CD14-positive monocyte (primary cell): Measurements from ENCODE around the gene ABCA7. TPM values are rescaled to one million over a fixed set of nuclear protein-coding genes. Genes with fewer than 3 reads are reported as not detected.

Experiments used
- DNase-seq, 3 donors: peaks; one replicate each; pipeline ENCODE4 v3.0.0-alpha.2; 2011 to 2022
- H2AFZ ChIP-seq: 2 replicates; pipeline ENCODE4 v1.6.0; 2012; ENCODE audit warnings: mild to moderate bottlenecking, low read depth, low read length, inconsistent platforms; ENCODE audit not compliant: insufficient read depth, poor library complexity, severe bottlenecking
- H3K27ac ChIP-seq, 2 donors: 1 replicate in 1 of 2; 2 replicates in 1 of 2; pipeline ENCODE4 v1.5.1; 2012 to 2013; ENCODE audit warnings: low read length in 2 of 2, control low read depth in 1 of 2, inconsistent platforms in 1 of 2, low read depth in 1 of 2, mild to moderate bottlenecking in 1 of 2
- H3K27me3 ChIP-seq, 2 donors: one replicate each; pipeline versions ENCODE4 v1.6.0 to v1.6.1; 2011 to 2013; ENCODE audit warnings: low read length in 2 of 2; ENCODE audit not compliant: control insufficient read depth in 2 of 2, insufficient read depth in 2 of 2
- H3K36me3 ChIP-seq, 2 donors: replicated peaks in 1 of 2; 1 replicate in 1 of 2; 2 replicates in 1 of 2; pipeline versions ENCODE4 v1.5.1 to v1.6.1; 2012 to 2013; ENCODE audit warnings: low read length in 2 of 2, control low read depth in 1 of 2, inconsistent platforms in 1 of 2, mild to moderate bottlenecking in 1 of 2; ENCODE audit not compliant: insufficient read depth in 2 of 2, control insufficient read depth in 1 of 2
- H3K4me1 ChIP-seq, 2 donors: 1 replicate in 1 of 2; 2 replicates in 1 of 2; pipeline versions ENCODE4 v1.5.1 to v1.6.1; 2012 to 2013; ENCODE audit warnings: low read length in 2 of 2, control low read depth in 1 of 2, inconsistent platforms in 1 of 2, mild to moderate bottlenecking in 1 of 2, moderate library complexity in 1 of 2; ENCODE audit not compliant: insufficient read depth in 2 of 2, control insufficient read depth in 1 of 2
- H3K4me2 ChIP-seq: replicated peaks from 2 replicates; pipeline ENCODE3; 2012; ENCODE audit warnings: low read length, moderate library complexity, mild to moderate bottlenecking; ENCODE audit not compliant: poor library complexity, severe bottlenecking; ENCODE audit errors: extremely low read depth
- H3K4me3 ChIP-seq, 3 experiments: fragments of 200-600 bp in 1 of 3; sonication (generic) in 1 of 3; replicated peaks in 1 of 3; 1 replicate in 2 of 3; 2 replicates in 1 of 3; pipeline ENCODE4 v1.5.1; 2011 to 2013; ENCODE audit warnings: low read length in 3 of 3, mild to moderate bottlenecking in 3 of 3, control low read depth in 2 of 3, low read depth in 2 of 3, inconsistent platforms in 1 of 3, moderate library complexity in 1 of 3
- H3K79me2 ChIP-seq: 2 replicates; pipeline ENCODE4 v1.6.0; 2012; ENCODE audit warnings: mild to moderate bottlenecking, control low read depth, inconsistent platforms, low read length, moderate library complexity; ENCODE audit not compliant: insufficient read depth
- H3K9ac ChIP-seq: 2 replicates; pipeline ENCODE4 v1.6.0; 2017; ENCODE audit warnings: low read length, mild to moderate bottlenecking; ENCODE audit not compliant: insufficient read depth, poor library complexity, severe bottlenecking
- H3K9me3 ChIP-seq, 2 donors: replicated peaks in 1 of 2; 1 replicate in 1 of 2; 2 replicates in 1 of 2; pipeline versions ENCODE4 v1.5.1 to v1.6.1; 2012 to 2013; ENCODE audit warnings: low read length in 2 of 2, control low read depth in 1 of 2; ENCODE audit not compliant: control insufficient read depth in 1 of 2, insufficient read depth in 1 of 2
- H4K20me1 ChIP-seq: 2 replicates; pipeline ENCODE4 v1.6.0; 2012; ENCODE audit warnings: mild to moderate bottlenecking, low read length, control low read depth, moderate library complexity; ENCODE audit not compliant: insufficient read depth
- H3K27ac Mint-ChIP-seq, 7 donors: one replicate each; pipeline ENCODE4 v1.8.0; 2020; ENCODE audit warnings: mild to moderate bottlenecking in 7 of 7, mixed read lengths in 7 of 7, moderate library complexity in 6 of 7, inconsistent platforms in 2 of 7
- H3K27me3 Mint-ChIP-seq, 3 donors: one replicate each; pipeline ENCODE4 v1.8.0; 2021 to 2022; ENCODE audit warnings: low read depth in 3 of 3, mild to moderate bottlenecking in 3 of 3, mixed read lengths in 3 of 3, moderate library complexity in 3 of 3, inconsistent platforms in 1 of 3
- H3K36me3 Mint-ChIP-seq, 2 donors: one replicate each; pipeline ENCODE4 v1.8.0; 2020; ENCODE audit warnings: mixed read lengths in 2 of 2, inconsistent platforms in 1 of 2, mild to moderate bottlenecking in 1 of 2
- H3K4me1 Mint-ChIP-seq: one replicate; pipeline ENCODE4 v1.8.0; 2020; ENCODE audit warnings: mild to moderate bottlenecking, mixed read lengths
- H3K4me3 Mint-ChIP-seq, 2 donors: one replicate each; pipeline ENCODE4 v1.8.0; 2020; ENCODE audit warnings: mild to moderate bottlenecking in 2 of 2, mixed read lengths in 2 of 2, moderate library complexity in 1 of 2
- H3K9me3 Mint-ChIP-seq, 7 donors: one replicate each; pipeline ENCODE4 v1.8.0; 2020 to 2022; ENCODE audit warnings: mixed read lengths in 7 of 7, mild to moderate bottlenecking in 6 of 7, moderate library complexity in 6 of 7, inconsistent platforms in 2 of 7
- WGBS: methylation state at CpG from one replicate; pipeline ENCODE4 v1.1.5; 2013; ENCODE audit warnings: missing lambda C conversion rate; ENCODE audit not compliant: insufficient coverage; 5-methylcytosine and 5-hydroxymethylcytosine counted together
- intact Hi-C, 2 donors: fragments of 100-400 bp; cut with micrococcal nuclease; formaldehyde crosslinking; loops; one replicate each; pipeline versions ENCODE4 v1.15.0 to v1.15.1; 2023
- polyA plus RNA-seq, 3 donors: library from polyadenylated mRNA; depleted of rRNA in 1 of 3; unstranded in 2 of 3; stranded (reverse) in 1 of 3; fragments of 300-500 nt in 2 of 3; fragments of >200 nt in 1 of 3; fragmentation: Illumina TruSeq in 2 of 3; gene quantifications; 1 replicate in 2 of 3; 2 replicates in 1 of 3; pipeline ENCODE4 v1.2.3, GENCODE V29; 2012 to 2021
- TF ChIP-seq, protein P1 (sequence below): fragments of 200-600 bp; IDR thresholded peaks from one replicate; pipeline ENCODE4 v1.8.0; 2022; ENCODE audit warnings: antibody characterized with exemption, mild to moderate bottlenecking

The ABCA7 gene
- polyA plus RNA-seq, 3 donors, result 1.7 to 104 (median 7.8) TPM

DNA sequence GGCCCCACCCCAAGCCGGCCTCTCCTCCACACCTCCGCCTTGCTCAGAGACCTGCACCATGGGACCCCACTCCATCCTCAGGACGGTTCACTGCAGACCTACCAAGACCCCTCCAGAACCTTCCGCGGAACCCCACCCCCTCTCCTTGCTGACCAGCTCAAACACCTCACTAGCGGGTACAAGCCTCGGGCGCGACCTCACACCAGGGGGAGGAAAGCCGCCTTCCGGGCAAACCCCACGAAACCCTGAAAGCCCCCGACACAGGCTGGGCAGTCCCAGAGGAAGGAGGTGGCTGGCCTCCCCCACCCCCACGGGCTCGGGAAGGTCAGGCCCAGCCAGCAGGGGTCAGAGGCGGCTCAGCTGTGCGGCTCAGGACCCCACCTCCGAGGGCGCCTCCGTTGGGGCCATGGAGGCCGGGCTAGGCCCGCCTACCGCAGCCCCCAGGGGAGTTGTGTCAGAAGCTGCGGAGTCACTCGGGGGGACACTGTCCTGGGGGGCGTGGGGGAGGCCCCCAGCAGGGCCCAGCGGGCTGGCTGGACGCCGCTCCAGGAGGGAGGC lies 29.8 kb upstream of the ABCA7 start:
- Histone ChIP-seq H3K79me2 (peaks cover 20% of the 10 kb centered on the region), H3K36me3 (peaks cover 41 to 56% of the 10 kb centered on the region in 2 donors), H3K27ac (no peak overlapping the region), H3K4me2 (no peak overlapping the region), H4K20me1 (peaks cover 68% of the 10 kb centered on the region), H3K9ac (no peak overlapping the region), H3K4me3 (no peak overlapping the region), H3K4me1 (no peaks in the 10 kb centered on the region), H3K9me3 (no peaks in the 10 kb centered on the region), H3K27me3 (no peaks in the 10 kb centered on the region), H2AFZ (no peak overlapping the region)
- H3K27me3 Mint-ChIP-seq, result peaks cover 0 to 4% (median 2%) of the 10 kb centered on the region in 3 donors
- H3K4me1 Mint-ChIP-seq, result no peaks in the 10 kb centered on the region
- peaks cover 17 to 36% of the 10 kb centered on the region in 2 donors for H3K36me3 Mint-ChIP-seq
- H3K27ac Mint-ChIP-seq, result no peak overlapping the region
- no peak overlapping the region for H3K4me3 Mint-ChIP-seq
- 98% methylated on average over 20 of the region's 29 CpGs for WGBS
- no peak for DNase-seq
- TF ChIP-seq, protein P1, sequence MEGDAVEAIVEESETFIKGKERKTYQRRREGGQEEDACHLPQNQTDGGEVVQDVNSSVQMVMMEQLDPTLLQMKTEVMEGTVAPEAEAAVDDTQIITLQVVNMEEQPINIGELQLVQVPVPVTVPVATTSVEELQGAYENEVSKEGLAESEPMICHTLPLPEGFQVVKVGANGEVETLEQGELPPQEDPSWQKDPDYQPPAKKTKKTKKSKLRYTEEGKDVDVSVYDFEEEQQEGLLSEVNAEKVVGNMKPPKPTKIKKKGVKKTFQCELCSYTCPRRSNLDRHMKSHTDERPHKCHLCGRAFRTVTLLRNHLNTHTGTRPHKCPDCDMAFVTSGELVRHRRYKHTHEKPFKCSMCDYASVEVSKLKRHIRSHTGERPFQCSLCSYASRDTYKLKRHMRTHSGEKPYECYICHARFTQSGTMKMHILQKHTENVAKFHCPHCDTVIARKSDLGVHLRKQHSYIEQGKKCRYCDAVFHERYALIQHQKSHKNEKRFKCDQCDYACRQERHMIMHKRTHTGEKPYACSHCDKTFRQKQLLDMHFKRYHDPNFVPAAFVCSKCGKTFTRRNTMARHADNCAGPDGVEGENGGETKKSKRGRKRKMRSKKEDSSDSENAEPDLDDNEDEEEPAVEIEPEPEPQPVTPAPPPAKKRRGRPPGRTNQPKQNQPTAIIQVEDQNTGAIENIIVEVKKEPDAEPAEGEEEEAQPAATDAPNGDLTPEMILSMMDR, result no peak
- intact Hi-C loops, result no loop called here
- peaks cover 0 to 3% (median under 1%) of the 10 kb centered on the region in 7 donors for H3K9me3 Mint-ChIP-seq

DNA sequence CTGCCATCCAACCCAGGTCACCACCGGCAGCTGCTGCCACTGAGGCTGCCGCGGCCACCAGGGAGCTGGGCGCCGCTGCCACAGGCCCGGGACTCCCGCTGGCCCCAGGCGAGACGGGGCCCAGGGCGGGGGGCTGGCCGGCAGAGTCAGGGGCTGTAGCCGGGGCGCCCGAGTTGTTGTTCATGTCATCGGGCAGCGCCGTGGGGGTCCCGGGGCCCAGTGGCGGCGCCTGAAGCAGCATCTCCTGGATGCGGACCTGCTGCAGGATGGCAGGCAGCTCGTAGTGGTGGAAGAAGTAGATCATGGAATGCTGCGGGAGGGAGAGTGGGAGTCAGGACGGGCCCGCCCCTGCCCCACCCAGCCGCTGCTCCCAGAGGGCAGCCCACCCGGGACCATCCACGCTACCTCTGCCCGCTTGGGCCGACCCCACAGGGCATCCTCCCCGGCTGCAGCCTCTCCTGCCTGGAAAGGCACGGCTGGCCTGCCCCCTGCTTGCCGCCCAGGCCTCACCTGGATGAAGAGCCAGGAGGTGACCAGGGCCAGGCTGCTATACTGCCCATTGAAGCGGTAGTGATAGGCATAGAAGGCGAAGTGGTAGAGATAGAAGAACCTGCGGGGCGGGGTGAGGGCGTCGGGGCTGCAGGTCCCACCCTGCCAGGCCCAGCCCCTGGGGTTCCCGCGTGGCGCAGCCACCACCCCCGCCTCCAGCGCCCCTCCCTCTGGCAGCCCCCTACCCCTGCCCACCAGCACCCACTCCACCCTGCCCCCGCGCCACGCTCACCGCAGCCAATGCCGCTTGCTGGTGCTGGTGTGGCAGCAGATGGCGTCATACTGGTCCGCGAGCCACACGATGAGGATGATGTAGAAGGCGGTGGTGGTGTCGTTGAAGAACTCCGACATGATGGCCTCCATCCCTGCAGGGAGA lies 29.1 kb upstream of the ABCA7 start:
- Mint-ChIP-seq H3K36me3 (peaks cover 17 to 39% of the 10 kb centered on the region in 2 donors), H3K4me1 (no peaks in the 10 kb centered on the region), H3K4me3 (no peak overlapping the region), H3K27me3 (peaks cover 0 to 3% (median 2%) of the 10 kb centered on the region in 3 donors), H3K9me3 (peaks cover 0 to 3% (median 0%) of the 10 kb centered on the region in 7 donors), H3K27ac (no peak overlapping the region)
- WGBS, result 94% methylated on average over 37 of the region's 56 CpGs
- Histone ChIP-seq H3K27me3 (no peaks in the 10 kb centered on the region), H4K20me1 (peaks cover 76% of the 10 kb centered on the region), H3K79me2 (peaks cover 28% of the 10 kb centered on the region), H2AFZ (no peak overlapping the region), H3K36me3 (peaks cover 41 to 56% of the 10 kb centered on the region in 2 donors), H3K27ac (no peak overlapping the region), H3K4me3 (no peak overlapping the region), H3K4me2 (no peak overlapping the region), H3K9ac (no peak overlapping the region), H3K9me3 (no peaks in the 10 kb centered on the region), H3K4me1 (no peaks in the 10 kb centered on the region)
- TF ChIP-seq, protein P1, result no peak
- no peak for DNase-seq
- intact Hi-C loops, result no loop called here
